Stimulated activated CD8-positive, alpha-beta memory T cell treated with anti-CD3 and anti-CD28 coated beads, Interleukin-15, amount 100 ng/mL, for 48 hours (primary cell): ENCODE data around the gene CACNA1C.

Source experiments
- DNase-seq, 2 donors: peaks; one replicate each; pipeline ENCODE4 v3.0.0-alpha.2; 2020; ENCODE audit warnings: low read depth in 2 of 2

CACNA1C gene

DNA sequence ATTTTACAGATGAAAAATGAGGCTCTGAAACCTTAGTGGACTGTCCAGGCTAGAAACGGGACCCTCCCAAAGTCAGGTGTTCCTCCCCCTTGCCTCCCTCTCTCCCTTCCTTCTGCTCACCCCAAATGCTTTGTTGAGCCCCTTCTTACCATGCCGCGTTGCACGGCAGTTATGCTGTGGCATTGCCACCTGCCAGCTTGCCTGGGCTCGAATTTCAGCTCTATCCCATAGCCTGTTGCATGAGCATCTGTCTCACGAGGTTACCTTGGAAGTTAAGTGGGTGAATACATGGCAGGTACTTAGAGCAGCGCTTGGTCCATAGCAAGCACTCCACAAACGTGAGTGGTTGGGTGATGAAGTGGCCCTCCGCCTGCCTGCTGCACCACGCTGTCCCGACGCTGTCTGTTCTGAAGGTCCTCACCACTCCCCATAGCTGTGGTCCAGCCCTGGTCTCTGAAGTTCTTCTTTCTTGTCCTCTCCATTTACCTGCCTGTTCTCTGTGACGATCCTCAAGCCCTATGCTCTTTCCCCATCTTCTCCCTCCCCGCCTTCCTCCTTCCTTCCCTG is 269.9 kb downstream of the CACNA1C start:
- DNase-seq = no peak

DNA sequence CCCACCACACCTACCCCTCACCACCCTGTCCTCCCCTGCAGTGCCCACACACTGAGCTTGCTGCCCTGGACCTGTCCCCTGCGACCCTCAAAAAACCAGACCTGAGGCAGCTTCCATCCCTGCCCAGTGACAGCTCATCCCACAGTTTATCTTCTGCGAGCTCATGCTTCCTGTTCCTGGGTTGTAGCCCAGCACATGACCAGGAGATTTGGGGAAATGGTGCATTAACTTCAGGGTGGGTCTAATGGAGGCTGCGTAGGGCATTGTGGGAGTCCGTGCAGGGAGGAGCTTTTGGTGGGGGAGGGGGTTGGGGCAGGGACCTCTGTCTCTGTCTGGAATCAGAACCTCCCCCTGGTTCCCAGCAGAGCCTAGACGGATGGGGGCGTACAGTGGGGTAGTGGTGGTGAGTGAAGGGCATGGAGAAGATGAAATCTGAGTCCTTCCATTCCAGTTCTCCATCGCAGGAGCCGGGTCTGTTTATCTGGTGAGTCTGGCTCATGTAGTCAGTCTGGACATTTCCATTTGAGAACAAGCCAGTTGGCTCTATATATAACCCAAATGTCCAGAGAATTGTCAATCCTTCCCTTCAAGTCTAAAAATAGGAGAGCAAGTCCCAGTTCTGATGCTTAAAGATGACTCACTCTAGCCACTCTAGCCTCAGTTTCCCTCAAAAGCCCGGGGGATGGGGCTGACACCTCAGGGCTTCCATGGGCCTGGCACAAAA is 270.9 kb downstream of the CACNA1C start:
- no peak for DNase-seq

DNA sequence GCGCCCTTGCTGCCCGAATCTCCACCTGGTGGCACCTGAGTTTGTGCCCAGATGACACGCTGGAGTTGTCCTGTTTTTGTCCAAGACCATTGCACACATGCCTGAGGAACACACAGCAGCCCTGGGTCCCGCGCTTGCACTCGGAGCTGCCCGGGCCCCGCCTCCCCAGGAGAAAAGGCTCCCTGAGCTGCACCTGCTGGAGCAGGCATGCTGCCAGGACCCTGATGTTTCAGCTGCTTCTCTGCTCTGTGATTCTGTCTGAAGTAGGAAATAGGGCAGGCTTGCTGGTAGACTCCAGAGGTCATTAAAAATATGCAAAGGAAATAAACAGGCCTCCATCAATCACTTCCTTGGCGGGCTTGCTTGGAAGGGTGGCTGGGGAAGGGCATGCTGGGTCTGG is 271.6 kb downstream of the CACNA1C start:
- no peak for DNase-seq

- no peak for DNase-seq
These were observed 272.7 kb downstream of the CACNA1C start for GRCh38 chr12:2325519-2325918.

GRCh38 chr12:2326470-2326869 is 273.7 kb downstream of the CACNA1C start:
- no peak for DNase-seq

- no peak for DNase-seq
These were observed 275.9 kb downstream of the CACNA1C start for GRCh38 chr12:2328661-2329060.

GRCh38 chr12:2329661-2330210 is 276.9 kb downstream of the CACNA1C start:
- DNase-seq = no peak

DNA sequence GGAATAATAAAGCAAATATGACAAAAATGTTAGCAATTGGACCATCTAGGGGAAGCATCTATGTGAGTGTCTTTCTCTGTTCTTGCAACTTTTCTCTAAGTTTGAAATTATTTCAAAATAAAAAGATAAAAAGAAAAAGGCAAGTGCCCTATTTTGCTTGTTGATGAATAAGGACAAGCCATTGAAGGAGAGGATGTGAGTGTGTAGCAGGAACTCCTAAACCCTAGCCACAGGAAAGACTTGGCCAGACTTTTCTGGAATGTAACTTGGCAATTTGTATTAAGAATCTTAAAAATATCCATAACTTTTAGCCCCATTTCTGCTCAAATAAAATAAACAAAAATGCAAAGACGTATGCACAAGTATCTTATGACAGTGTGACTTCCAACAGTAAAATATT is 279.4 kb downstream of the CACNA1C start:
- DNase-seq = no peak

DNA sequence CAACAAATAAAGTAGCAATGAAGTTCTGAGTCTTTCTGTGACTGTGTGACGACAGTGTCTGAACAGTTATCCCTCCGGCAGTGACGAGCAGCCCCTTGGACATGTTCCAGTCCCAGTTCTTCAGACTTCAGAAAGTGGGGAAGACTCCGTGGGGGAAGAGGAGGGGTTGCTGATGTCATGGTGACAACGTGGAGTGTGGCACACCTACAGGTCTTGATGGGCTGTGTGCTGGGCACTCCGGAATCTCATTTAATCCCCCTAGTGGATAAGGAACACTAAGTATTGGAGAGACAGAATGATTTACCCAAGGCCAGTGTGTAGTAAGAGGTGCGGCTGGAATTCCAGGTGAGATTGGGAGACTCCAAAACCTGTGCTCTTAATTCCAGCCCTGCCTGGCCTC is 280.2 kb downstream of the CACNA1C start:
- DNase-seq = no peak

DNA sequence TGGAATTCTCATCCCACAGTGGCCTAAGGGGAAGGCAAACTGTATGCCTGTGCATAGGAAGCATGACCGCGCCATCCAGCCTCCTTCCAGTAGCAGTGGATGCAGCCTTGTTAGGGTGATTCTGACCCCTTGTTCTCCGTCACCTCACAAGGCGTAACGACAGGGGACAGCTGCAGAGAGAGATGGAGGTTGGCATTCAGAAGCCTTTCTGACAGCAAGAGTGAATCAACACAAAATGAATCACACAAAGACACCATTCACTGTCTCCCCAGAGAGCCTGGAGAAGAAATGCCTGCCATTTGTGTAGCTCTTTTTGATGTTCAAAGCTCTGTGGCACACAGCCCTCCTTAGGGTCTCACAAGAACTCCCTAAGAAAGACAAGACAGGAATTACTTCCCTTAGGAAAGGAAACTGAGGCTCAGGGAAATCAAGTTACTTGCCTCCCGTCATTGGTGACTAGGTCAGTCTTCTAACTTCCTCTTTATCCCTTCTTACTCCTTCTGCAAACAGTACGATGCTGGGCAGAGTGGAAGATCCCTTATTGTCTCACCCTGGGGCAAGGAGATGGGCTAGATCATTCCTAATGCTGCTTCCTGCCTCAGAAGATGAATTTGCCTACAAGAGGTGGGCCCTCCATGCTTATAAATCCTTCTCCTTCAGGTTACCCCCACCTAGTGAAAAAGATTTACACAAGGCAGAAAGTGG is 280.9 kb downstream of the CACNA1C start:
- no peak for DNase-seq

GRCh38 chr12:2334271-2334670 is 281.5 kb downstream of the CACNA1C start:
- DNase-seq = no peak

DNA sequence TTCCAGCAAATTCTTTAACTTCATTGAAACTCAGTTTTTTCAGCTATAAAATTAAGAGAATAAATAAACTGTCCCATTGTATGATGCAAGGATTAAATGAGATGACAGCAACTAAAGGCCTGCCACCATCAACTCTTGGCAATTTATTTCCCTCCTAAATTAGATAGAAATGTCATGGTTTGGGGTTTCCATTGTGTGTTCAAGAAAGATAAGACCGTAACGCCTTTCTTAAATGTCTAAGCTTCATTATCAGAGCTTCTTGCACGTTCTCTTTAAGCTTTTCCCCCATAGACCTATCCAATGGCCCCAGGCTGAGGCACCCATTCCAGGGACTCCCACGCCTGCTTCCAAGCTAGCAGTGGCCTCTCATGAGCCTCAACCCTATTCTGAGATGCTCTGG is 281.9 kb downstream of the CACNA1C start:
- no peak for DNase-seq

DNA sequence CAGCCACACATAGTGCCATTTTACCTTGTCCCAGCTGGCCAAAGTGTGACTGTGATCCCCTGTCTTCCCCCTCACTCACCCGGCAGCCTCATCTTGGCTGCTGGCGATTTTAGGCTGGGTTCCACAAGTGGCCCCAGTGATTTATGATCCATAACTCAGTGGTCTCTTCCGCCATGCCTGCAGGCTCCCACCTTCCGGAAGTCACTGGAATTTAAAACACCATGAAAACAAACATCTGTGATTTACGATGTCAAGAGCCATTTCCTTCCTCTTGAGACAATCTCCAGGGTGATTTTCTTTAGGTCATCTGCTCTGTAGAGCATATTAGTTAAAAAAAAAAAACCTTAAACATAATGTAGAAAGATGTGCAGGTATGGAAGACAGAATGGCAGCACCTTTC is 282.3 kb downstream of the CACNA1C start:
- no peak for DNase-seq

DNA sequence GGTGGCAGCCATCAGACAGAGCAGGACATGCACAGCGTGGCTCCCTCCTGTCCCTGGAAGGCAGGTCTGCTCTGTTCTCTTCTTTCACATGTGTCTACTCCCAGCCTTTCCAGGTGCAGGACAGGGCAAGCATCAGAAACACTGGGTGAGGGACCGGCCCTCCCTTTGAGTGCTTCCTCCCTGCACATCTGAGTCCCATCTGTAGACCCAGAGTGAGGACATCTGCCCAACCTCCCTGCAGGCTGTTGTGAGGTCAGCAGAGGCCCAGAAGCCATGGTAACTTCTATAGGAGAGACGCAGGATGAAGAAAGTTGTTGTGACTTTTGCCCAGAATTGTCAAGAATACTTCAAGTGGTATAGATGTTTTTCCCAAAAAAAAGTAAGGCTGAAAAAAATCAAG is 282.7 kb downstream of the CACNA1C start:
- DNase-seq = no peak

DNA sequence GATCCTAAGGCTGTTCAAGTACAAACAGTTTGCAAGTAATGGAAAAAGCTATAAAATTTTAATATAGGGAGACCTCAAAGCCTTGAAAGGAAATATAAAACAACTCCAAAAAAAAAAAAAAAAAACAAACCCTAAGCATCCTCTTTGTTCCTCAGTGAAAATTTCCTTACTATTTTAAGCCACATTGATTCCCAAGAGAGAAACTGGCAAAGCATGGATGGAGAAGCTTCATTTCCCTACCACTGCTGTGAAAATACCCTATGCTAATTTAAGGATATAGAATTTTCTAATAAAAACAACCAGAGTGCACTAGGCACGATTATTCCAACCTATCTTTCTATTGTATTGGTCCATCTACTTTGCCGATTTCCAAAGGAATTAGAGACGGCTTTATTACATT is 283.1 kb downstream of the CACNA1C start:
- no peak for DNase-seq

DNA sequence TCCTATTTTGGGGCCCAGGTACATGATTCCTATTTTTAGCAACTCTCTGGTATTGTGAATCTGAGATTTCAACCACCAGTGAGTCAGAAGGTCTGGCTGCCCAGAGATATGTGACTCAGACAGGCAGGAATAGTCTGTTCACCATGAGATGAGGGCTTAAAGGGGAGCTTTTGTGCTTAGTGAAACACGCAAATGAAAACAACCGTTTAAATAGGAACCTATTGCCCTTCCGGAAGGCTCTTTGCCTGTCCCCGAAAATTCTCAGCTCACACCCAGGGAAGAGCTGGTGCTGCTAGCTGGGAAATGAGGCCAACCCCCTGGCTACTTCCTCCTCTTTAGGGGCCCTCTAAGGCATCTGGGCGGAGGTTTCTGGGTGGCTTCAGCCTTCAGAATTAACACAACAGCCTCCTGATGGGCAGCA is 283.6 kb downstream of the CACNA1C start:
- no peak for DNase-seq

DNA sequence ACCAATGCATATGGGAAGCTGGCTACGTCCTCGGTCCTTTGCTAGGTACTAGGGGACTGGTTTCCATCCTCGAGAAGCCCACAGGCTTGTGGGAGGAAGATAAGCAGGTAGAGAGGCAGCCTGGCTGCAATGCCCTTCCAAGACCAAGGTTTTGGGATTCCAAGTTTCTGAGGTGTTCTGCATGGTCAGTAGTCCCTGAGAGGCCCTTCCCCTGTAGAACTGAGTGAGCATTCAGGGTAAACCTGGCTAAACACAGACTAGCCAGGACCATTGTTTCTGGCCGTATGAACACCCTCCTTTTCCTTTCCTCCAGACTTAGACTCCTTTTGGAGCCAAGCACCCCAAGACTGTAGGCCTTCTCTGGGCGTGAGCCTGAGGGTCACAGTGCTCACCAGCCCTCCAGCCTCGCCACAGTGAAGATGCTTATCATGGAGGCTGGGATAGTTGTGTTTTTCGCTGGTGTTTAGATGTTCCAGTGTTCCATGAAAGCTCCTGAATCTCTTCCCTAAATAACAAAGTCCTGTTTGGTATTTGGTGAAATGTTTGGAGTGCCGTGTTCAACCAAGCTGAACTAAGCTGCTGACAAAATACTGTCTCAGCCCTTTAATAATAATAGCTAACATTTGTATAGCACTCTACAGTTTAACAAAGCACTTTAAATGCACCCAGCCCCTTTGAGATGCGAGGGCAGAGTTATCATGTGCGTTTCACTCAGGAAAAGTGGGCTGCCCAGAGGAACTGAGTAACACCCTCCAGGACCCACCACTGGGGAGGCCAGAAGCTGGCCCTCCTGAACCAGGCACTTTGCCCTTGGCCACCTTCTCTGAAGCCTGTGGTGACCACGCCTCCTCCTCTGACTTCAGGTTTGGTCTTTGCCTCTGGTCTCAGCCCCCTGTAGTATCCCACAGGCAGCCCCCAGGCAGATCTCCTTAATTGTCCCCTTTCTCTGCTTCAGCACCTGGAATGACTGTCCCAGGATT is 284.5 kb downstream of the CACNA1C start:
- no peak for DNase-seq

DNA sequence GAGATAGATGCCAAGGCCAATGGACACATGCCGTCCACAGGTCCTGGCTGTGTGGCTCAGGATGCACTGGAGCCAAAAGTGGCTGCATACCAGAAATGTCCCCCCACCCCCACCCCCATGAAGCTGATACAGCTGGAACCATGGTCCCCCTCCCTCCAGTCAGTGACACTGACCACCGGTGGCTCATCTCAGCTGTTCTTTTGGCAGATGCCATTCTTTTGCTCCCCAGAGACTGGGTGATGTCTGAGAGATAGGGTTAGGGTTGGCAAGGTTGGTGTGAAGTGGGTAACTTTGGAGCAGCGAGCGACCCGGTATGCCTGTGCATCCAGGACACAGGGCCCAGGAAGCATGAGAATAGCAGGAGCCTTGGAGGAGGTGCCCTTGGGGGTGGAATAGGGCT is 285.6 kb downstream of the CACNA1C start:
- DNase-seq = no peak

- no peak for DNase-seq
These were observed 286.2 kb downstream of the CACNA1C start for GRCh38 chr12:2338991-2339431.

GRCh38 chr12:2341051-2341751 is 288.4 kb downstream of the CACNA1C start:
- DNase-seq = no peak

GRCh38 chr12:2341871-2342270 is 289.1 kb downstream of the CACNA1C start:
- DNase-seq = no peak
